BLaER1 treated with 17β-estradiol and CSF1 and Interleukin-3, amounts not matched to agents 10 nM and 100 nM (cell line): Measurements from ENCODE around the gene RTN3.
A peak's percentile ranks its signal among the peaks of the same experiment; 100 is the strongest.

Experiments used
- H3K27ac ChIP-seq, 11 experiments: shearing (Covaris generic); formaldehyde crosslinking; 2 replicates each; pipeline ENCODE4 v1.8.1; 2022
- H3K27me3 ChIP-seq, 11 experiments: shearing (Covaris generic); formaldehyde crosslinking; 2 replicates each; pipeline ENCODE4 v1.8.1; 2022
- H3K36me3 ChIP-seq, 11 experiments: shearing (Covaris generic); formaldehyde crosslinking; 2 replicates each; pipeline ENCODE4 v1.8.1; 2022
- H3K4me1 ChIP-seq, 10 experiments: shearing (Covaris generic); formaldehyde crosslinking; 2 replicates each; pipeline ENCODE4 v1.8.1; 2022
- H3K4me2 ChIP-seq, 11 experiments: shearing (Covaris generic); formaldehyde crosslinking; 2 replicates each; pipeline ENCODE4 v1.8.1; 2022
- H3K4me3 ChIP-seq, 10 experiments: shearing (Covaris generic); formaldehyde crosslinking; 2 replicates each; pipeline ENCODE4 v1.8.1; 2022
- H3K9ac ChIP-seq, 11 experiments: shearing (Covaris generic); formaldehyde crosslinking; 2 replicates each; pipeline ENCODE4 v1.8.1; 2022
- H3K9me3 ChIP-seq, 11 experiments: shearing (Covaris generic); formaldehyde crosslinking; replicated peaks in 1 of 11; 2 replicates each; pipeline ENCODE4 v1.8.1; 2022
- H4K20me1 ChIP-seq, 11 experiments: shearing (Covaris generic); formaldehyde crosslinking; 2 replicates each; pipeline ENCODE4 v1.8.1; 2022
- Cebpa-rat ChIP-seq, 11 experiments: shearing (Covaris generic); IDR thresholded peaks; 2 replicates each; pipeline ENCODE4 v1.8.1; 2022

Gene RTN3

DNA sequence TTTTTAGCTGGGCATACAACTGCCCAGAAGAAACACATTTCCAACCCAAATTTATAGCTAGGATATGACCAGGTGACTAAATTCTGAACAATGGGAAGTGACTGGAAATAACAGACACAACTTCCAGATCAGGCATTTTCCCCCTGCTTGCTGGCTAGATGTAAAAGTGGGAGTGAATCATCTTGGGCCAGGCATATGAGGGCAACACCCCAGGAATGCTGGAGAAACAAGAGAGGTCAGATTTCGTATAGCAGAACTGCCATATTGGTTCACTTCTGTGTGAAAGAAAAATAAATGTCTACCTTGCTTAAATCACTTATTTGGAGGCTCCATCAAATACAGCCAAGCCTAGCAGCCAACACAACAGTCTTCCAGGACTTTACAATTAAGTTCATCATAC lies 17.5 kb upstream of the RTN3 start:
- Histone ChIP-seq H3K4me3 (no peak overlapping the region), H3K27me3 (no peaks in the 10 kb centered on the region), H4K20me1 (peaks cover 89 to 100% (median 100%) of the 10 kb centered on the region in 11 experiments; a peak in 21 of 22 replicates), H3K4me2 (peak overlapping the region in 2 of 11 experiments; percentile 23 to 31; a peak in 3 of 22 replicates), H3K27ac (no peak overlapping the region), H3K36me3 (peaks cover 15 to 51% (median 45%) of the 10 kb centered on the region in 11 experiments; a peak in 21 of 22 replicates), H3K9me3 (no peaks in the 10 kb centered on the region), H3K9ac (no peak overlapping the region), H3K4me1 (peaks cover 30 to 81% (median 35%) of the 10 kb centered on the region in 10 experiments)
- no peak for TF ChIP-seq Cebpa-rat (IDR thresholded peaks at IDR 0.05)

DNA sequence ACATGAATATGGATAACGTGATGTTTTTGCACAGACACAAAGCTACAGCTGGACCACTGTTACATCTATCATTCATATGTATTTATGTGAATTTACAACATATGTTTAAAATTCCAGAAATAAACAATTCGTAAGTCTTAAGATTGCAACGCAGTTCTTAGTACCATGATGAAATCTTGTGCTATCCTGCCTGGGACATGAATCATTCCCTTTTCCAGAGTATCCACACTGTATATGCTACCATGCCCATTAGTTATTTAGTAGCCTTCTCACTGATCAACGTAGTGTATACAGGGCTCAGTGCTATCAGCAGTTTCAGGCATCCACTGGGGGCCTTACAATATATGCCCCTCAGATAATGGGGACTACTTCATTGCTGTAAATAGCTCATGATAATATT lies 14.4 kb upstream of the RTN3 start:
- no peak overlapping the region for H3K27ac ChIP-seq
- H3K27me3 ChIP-seq = no peaks in the 10 kb centered on the region
- H3K9ac ChIP-seq = 0 out of 22 replicates have a peak overlapping the region, but pooled peaks of 1 of the 11 experiments have one; percentile 33
- TF ChIP-seq Cebpa-rat (IDR thresholded peaks at IDR 0.05) = no peak
- H3K9me3 ChIP-seq = no peaks in the 10 kb centered on the region
- peak overlapping the region in 1 of 11 experiments; percentile 94; a peak in 4 of 22 replicates for H3K4me2 ChIP-seq
- peaks cover 29 to 82% (median 38%) of the 10 kb centered on the region in 10 experiments for H3K4me1 ChIP-seq
- no peak overlapping the region for H3K4me3 ChIP-seq
- peaks cover 14 to 50% (median 35%) of the 10 kb centered on the region in 11 experiments; a peak in 21 of 22 replicates for H3K36me3 ChIP-seq
- peaks cover 64 to 87% (median 83%) of the 10 kb centered on the region in 11 experiments; a peak in 21 of 22 replicates for H4K20me1 ChIP-seq

DNA sequence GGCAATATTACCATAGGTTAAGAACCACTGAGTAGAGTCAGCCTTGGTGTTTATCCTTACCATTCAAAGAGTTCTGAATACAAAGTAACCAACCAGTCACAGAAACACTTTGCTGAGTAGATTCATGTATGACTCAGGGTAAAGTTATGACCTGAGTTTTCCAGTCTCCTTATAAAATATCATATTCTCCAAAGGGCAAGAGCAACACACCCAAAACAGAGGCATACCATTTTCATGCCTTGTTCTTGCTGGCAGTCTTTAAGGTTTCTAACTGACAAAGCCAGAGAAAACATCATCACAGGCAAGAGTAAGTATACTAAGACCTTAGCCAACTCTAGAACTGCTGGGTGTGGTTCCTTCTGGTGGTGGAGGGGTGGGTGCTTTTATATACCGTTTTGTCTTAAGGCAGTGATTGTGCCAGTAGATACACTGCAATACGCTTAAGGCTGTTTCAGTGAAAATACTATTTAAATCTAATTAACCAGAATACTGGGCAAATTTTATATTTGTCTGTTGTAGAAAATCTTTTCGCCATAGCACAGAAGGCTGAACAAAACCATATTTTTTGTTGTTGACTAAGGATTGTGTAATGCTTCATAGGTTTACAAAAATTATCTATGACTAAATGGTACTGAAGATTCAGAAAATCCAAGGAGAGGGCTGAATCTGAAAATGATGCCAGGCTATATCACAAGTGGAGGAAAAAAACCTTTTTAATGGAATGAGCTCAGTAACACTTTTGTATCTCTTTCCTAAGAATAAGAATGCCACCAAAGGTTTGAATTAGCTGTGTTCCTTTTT lies 13.1 kb upstream of the RTN3 start:
- peaks cover 29 to 72% (median 42%) of the 10 kb centered on the region in 10 experiments for H3K4me1 ChIP-seq
- H3K27me3 ChIP-seq = no peaks in the 10 kb centered on the region
- no peak overlapping the region for H3K4me3 ChIP-seq
- H3K36me3 ChIP-seq = peaks cover 14 to 50% (median 35%) of the 10 kb centered on the region in 11 experiments; a peak in 21 of 22 replicates
- peak overlapping the region in 1 of 11 experiments; percentile 49; a peak in 1 of 22 replicates for H3K9ac ChIP-seq
- peak overlapping the region in 10 of 11 experiments; percentile 73 to 99 (median 89); a peak in 18 of 22 replicates for H3K4me2 ChIP-seq
- 0 out of 22 replicates have a peak overlapping the region, but pooled peaks of 1 of the 11 experiments have one; percentile 1 for H3K27ac ChIP-seq
- peaks cover 51 to 74% (median 70%) of the 10 kb centered on the region in 11 experiments; a peak in 21 of 22 replicates for H4K20me1 ChIP-seq
- H3K9me3 ChIP-seq = no peaks in the 10 kb centered on the region
- TF ChIP-seq Cebpa-rat (IDR thresholded peaks at IDR 0.05) = no peak

DNA sequence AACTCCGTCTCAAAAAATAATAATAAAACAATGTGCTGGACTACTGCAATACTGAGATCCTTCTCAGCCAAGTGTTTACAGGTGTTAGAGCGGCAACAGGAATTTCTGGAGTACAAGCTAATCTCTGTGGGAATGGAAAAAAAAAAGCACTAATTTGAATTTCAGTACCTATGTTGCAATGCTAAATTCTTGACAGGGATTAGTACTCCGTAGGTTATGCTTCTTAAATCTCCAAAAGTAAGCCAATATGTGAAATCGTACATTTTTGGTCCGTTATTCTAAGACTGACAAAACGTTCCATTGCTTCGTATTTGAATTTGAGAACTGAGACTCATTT lies 11.2 kb upstream of the RTN3 start:
- no peaks in the 10 kb centered on the region for H3K9me3 ChIP-seq
- TF ChIP-seq Cebpa-rat (IDR thresholded peaks at IDR 0.05) = 0 out of 22 replicates have a peak, but pooled peaks of 1 of the 11 experiments have one; percentile 19
- peaks cover 14 to 44% (median 28%) of the 10 kb centered on the region in 11 experiments; a peak in 21 of 22 replicates for H3K36me3 ChIP-seq
- peaks cover 33 to 55% (median 51%) of the 10 kb centered on the region in 11 experiments; a peak in 20 of 22 replicates for H4K20me1 ChIP-seq
- H3K27me3 ChIP-seq = no peaks in the 10 kb centered on the region
- H3K9ac ChIP-seq = peak overlapping the region; percentile 91 to 99 (median 96)
- H3K27ac ChIP-seq = peak overlapping the region; percentile 91 to 98 (median 95); a peak in 21 of 22 replicates
- peak overlapping the region; percentile 83 to 97 (median 88) for H3K4me3 ChIP-seq
- H3K4me2 ChIP-seq = peak overlapping the region; percentile 70 to 99 (median 88)
- H3K4me1 ChIP-seq = peaks cover 29 to 53% (median 42%) of the 10 kb centered on the region in 10 experiments

DNA sequence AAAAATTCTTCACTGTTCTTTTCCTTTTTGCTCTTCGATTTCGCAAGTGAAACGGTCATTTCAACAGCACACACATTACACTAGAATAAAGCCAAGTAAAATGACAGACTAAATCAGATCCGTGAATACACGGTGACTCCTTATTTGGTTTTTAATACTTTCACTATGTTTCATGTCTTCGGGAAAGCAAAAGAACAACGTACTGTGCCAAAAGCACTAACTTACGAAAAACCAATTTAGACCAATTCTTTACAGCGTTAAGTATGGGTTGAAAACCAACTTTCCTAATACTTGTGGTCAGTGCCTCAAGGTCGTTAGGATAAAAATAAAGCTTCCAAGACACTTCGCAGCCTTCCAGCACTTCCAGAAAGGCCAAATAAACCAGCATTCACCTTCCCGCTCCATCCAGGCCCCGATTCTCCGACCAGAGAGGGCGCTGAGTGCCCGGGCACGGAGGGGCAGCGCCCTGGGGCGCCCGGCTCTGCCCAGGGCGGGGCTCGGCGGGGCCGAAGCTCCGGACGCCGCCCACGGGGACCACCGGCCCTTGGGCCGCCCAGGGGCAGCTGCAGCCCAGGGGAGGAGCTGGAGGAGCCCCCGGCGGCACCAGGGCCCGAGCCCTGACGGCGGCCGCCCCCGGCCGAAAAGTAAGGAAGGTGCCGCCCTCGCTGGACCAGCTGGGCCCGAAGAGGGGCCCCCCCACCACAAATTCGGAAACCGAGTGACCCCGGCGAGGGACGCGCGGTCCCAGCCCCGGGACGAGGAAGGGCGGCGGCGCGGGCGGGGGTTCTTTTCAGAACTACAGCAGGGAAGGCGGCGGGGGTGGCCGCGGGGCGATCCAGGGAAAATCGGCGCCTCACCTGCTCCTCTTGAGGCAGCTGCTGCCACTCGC lies 10.6 kb upstream of the RTN3 start:
- peak overlapping the region; percentile 91 to 99 (median 96) for H3K9ac ChIP-seq
- H3K27me3 ChIP-seq = no peaks in the 10 kb centered on the region
- H4K20me1 ChIP-seq = peaks cover 27 to 49% (median 45%) of the 10 kb centered on the region in 11 experiments; a peak in 20 of 22 replicates
- no peaks in the 10 kb centered on the region for H3K9me3 ChIP-seq
- H3K36me3 ChIP-seq = peaks cover 14 to 38% (median 26%) of the 10 kb centered on the region in 11 experiments; a peak in 21 of 22 replicates
- H3K4me1 ChIP-seq = peaks cover 29 to 47% (median 40%) of the 10 kb centered on the region in 10 experiments
- peak overlapping the region; percentile 83 to 97 (median 88) for H3K4me3 ChIP-seq
- peak overlapping the region; percentile 70 to 99 (median 88) for H3K4me2 ChIP-seq
- TF ChIP-seq Cebpa-rat (IDR thresholded peaks at IDR 0.05) = peak in 1 of 11 experiments; percentile 8; a peak in 1 of 22 replicates
- H3K27ac ChIP-seq = peak overlapping the region; percentile 91 to 98 (median 95)

DNA sequence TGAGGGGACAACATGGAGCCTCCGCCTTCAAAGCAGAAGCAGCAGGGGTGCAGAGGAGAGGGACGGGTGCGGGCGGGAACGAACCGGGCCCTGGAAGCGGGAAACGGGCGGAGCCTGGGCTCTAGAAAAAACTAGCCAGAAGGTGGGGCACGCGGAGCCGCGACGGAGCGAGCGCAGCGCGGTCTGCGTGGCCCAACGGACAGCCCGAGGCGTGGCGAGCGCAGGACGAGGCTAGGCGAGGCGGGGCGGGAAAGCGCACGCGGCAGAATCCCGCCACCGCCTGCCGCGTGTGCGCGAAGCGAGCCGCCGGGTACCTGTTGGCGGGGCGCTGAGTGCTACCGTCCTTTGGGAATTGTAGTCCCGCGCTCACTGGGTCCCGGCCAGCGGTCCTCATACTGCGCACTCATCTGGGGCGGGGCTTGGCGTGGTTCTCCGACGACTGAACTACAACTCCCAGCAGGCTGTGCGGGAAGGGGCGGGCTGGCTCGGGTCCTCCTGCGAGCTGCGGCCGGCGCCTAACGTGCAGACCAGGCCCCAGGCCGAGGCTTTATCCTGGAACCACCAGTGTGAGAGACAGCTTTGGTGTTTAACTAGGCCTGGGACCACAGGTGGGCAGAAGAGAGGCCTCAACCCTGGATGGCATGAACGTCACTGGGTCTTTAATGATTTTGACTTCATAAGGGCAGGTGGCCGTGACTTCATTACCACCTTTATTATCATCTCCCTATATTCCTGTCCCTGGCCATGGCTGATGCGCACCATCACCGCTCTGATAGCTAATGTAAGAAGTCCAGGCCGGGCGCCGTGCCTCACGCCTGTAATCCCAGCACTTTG lies 9.8 kb upstream of the RTN3 start, which contains the start of gene ATL3:
Gene ATL3, minus strand, starts transcription at position 55 of the 834 bp plus-strand sequence. Its CDS starts 41 bp downstream, at position 14.
- Histone ChIP-seq H3K9me3 (no peaks in the 10 kb centered on the region), H3K27me3 (no peaks in the 10 kb centered on the region), H3K4me3 (peak within 1 kb of the TSS; percentile 83 to 97 (median 88)), H4K20me1 (peaks cover 19 to 40% (median 36%) of the 10 kb centered on the region in 11 experiments; a peak in 20 of 22 replicates), H3K36me3 (peaks cover 13 to 30% (median 21%) of the 10 kb centered on the region in 11 experiments; a peak in 21 of 22 replicates), H3K4me2 (peak within 1 kb of the TSS; percentile 70 to 99 (median 88)), H3K4me1 (peaks cover 29 to 44% (median 39%) of the 10 kb centered on the region in 10 experiments), H3K9ac (peak within 1 kb of the TSS; percentile 91 to 99 (median 96)), H3K27ac (peak within 1 kb of the TSS; percentile 91 to 98 (median 95))
- TF ChIP-seq Cebpa-rat (IDR thresholded peaks at IDR 0.05) = no peak

DNA sequence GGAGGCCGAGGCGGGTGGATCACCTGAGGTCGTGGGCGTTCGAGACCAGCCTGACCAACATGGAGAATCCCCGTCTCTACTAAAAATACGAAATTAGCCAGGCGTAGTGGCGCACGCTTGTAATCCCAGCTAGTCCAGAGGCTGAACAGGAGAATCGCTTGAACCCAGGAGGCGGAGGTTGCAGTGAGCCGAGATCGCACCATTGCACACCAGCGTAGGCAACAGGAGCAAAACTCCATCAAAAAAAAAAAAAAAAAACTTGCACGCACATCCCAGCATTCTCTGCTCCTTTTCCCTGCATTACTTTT lies 9.2 kb upstream of the RTN3 start:
- Histone ChIP-seq H3K4me2 (peak overlapping the region; percentile 70 to 99 (median 88)), H3K4me1 (peaks cover 24 to 39% (median 36%) of the 10 kb centered on the region in 10 experiments), H3K27ac (peak overlapping the region in 8 of 11 experiments; percentile 94 to 98 (median 96); a peak in 14 of 22 replicates), H3K9me3 (no peaks in the 10 kb centered on the region), H3K36me3 (peaks cover 8 to 24% (median 15%) of the 10 kb centered on the region in 11 experiments; a peak in 21 of 22 replicates), H3K4me3 (peak overlapping the region in 1 of 10 experiments; percentile 90; a peak in 3 of 20 replicates), H4K20me1 (peaks cover 13 to 35% (median 31%) of the 10 kb centered on the region in 11 experiments; a peak in 20 of 22 replicates), H3K27me3 (no peaks in the 10 kb centered on the region), H3K9ac (peak overlapping the region in 9 of 11 experiments; percentile 92 to 99 (median 97); a peak in 13 of 22 replicates)
- TF ChIP-seq Cebpa-rat (IDR thresholded peaks at IDR 0.05) = no peak
